LNCaP clone FGC (cell line): Measurements from ENCODE around the gene NEK9.

Experiments used
- DNase-seq: peaks from one replicate; pipeline ENCODE4 v3.0.0-alpha.2; 2011; ENCODE audit warnings: low read depth
- H3K4me3 ChIP-seq: 2 replicates; pipeline ENCODE4 v1.5.1; 2011; ENCODE audit warnings: mild to moderate bottlenecking, low read depth, low read length, control low read depth
- TF ChIP-seq, protein P1 (sequence below): IDR thresholded peaks from 2 replicates; pipeline ENCODE4 v1.5.1; 2012; ENCODE audit warnings: mild to moderate bottlenecking; ENCODE audit not compliant: control insufficient read depth, insufficient read depth; ENCODE audit errors: extremely low read depth

The NEK9 gene

DNA sequence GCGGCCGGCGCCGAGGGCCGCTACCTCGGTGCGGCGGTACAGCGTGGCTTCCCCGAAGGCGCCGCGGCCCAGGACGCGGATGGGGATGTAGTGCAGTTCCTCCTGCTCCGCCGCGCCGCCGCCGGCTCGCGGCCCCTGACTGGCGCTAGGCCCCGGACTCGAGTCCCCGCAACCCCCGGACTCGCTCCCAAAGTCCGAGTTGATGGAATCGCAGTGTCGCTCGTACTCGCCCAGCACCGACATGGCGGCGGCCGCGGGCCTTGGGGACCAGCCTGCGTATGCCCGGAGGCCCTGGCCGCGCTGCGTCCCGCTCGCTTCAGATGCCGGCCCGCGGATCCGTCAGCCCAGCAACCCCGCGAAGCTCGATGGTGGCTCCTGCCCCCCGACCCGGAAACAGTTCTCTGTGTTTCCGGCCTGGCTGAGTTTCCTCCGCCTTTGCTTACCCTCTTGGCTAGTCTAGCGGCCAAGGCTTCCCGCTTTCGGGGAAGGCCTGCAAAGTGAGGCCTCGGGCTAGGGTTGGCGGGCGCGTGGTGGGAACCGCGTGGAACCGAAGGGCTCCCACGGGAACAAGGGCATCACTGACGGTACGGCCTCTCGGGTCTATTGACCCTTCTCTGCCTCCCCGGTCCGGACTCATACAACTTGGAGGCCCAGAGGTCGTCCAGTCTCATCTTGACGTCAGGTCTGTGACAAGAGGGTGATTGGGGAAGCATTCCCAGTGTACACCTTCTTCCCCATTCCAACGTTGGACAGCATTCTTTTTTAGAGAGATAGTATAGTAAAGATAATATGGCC lies at the start of gene NEK9:
NEK9 (minus strand) TSS at position 370 of the 795 bp plus-strand sequence; CDS start at position 243, 127 bp downstream.
- H3K4me3 ChIP-seq, result peak within 1 kb of the TSS; percentile 87
- DNase-seq, result peak; percentile 76
- TF ChIP-seq, protein P1, sequence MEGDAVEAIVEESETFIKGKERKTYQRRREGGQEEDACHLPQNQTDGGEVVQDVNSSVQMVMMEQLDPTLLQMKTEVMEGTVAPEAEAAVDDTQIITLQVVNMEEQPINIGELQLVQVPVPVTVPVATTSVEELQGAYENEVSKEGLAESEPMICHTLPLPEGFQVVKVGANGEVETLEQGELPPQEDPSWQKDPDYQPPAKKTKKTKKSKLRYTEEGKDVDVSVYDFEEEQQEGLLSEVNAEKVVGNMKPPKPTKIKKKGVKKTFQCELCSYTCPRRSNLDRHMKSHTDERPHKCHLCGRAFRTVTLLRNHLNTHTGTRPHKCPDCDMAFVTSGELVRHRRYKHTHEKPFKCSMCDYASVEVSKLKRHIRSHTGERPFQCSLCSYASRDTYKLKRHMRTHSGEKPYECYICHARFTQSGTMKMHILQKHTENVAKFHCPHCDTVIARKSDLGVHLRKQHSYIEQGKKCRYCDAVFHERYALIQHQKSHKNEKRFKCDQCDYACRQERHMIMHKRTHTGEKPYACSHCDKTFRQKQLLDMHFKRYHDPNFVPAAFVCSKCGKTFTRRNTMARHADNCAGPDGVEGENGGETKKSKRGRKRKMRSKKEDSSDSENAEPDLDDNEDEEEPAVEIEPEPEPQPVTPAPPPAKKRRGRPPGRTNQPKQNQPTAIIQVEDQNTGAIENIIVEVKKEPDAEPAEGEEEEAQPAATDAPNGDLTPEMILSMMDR, result no peak

DNA sequence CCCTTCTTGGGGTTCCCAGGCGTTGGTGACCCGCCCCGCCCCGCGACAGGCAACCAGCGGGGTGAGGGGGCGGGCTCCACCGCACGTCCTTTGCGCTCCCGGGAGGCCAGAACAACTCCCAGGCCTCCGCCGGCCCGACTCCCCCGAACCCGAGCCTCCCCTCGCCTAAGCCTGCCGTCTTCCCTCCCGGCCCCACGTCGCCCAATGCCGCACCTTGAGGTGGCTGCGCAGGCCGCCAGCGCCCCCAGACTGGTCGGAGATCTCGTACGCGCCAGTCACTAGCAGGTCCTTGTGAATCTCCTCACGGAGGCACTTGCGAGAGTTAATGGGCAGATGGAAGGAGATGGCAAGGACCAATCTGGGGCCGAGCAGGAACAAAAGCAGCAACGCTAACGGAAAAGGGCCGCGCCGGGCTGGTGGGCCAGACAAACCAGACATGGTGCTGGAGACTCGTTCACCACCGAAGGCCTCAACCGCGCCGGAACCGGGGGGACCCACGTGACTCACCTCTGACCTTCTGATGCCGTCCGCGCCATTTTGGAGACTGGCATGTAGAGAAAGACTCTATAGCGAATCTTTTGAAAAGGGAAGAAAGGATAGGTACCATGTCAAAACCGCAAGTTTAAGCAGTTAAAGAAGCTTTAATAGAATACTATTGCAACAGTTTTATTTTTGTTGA lies 49.4 kb upstream of the NEK9 start, which contains the start of gene TMED10:
TMED10 (minus strand) TSS at position 471 of the 679 bp plus-strand sequence; CDS start at position 438, 33 bp downstream.
- H3K4me3 ChIP-seq, result peak within 1 kb of the TSS; percentile 93
- TF ChIP-seq, protein P1, result no peak
- peak; percentile 69 for DNase-seq

DNA sequence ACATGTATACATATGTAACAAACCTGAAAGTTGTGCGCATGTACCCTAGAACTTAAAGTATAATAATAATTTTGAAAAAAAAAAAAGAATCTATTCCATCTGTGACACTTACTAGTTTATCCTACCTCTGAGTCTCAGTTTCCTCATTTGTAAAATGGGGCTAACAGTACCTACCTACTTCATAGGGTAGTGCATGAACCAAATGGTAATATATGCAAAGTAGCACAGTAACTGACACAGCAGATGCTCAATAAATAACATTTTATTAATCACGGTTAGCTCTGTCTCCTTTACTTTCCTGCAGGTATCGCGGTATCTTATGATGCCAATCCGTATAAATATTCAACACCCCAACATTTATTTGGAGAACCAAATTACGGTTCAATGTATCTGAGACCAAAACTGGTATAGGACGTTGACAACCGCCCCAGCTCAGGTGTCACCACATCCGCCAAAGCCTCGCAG lies 48.9 kb upstream of the NEK9 start:
- TF ChIP-seq, protein P1, result no peak
- no peak for DNase-seq
- peak overlapping the region; percentile 93 for H3K4me3 ChIP-seq

DNA sequence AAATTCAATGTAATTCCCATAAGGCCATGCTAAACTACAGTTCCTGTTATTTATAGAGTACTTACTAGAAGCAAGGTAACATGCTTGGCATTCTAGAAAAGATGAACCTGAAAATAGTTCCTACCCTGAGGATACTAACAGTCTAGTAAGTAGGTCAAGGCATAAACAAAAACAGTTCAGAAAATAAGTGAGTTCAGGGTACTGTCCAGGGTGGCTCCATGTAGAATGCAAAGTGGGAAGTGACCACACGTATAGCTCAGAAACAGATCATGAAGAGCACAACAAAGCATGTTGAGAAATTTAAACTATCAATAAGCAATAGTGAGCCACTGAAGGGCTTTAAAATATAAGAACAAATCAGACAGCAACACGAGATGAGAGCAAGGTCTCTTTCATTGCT lies 47.2 kb upstream of the NEK9 start:
- TF ChIP-seq, protein P1, result no peak
- H3K4me3 ChIP-seq, result peak overlapping the region; percentile 93
- DNase-seq, result no peak

DNA sequence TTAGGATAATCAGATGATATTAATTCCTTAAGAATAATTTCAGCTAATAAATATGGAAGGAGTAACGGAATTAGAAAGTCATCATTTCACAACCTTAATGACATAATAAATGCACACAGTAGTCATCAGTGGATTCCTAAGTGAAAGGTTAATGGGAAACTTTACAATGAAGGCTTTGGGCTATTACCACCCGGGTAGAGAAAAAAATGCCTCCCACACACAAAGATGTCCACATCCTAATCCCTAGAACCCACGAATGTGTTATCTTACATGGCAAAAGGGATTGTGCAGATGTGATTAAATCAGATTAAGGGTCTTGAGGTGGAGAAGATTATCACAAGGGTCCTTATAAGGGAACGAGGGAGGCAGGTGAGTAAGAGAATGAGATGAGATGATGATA lies 43.9 kb upstream of the NEK9 start:
- no peak overlapping the region for H3K4me3 ChIP-seq
- TF ChIP-seq, protein P1, result no peak
- DNase-seq, result no peak

DNA sequence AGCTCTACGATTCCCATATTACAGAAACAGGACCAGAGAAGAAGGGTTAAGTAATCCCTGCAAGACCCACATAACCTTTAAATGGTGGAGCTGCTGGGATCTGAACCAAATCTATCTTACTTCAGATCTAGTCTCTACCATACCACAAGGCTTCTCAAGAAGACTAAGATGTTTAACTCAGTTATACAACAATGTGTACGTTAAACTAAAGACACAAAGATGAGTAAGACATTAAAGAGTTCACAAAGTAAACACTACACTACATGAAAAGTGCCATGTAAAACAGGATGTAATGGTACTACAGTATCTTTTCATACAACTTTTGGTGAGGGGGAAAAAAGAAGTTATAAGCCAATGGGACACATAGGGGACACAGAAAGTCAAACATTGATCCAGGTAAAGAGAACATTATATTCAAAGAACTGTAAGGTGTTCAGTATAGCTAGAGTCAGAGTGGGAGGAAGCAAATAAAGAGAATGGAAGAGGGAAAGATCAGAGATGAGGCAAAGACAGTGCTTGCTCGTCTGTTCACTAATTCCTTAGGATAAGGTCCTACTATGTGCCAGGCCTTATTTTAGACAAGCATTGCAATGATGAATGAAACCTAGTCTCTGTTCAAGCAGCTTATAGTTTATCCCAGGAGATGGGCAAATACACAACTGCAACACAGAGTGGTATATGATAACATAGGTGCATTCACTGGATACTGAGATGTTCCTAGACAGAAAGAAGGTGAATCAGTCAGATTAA lies 41.9 kb upstream of the NEK9 start:
- DNase-seq, result no peak
- TF ChIP-seq, protein P1, result no peak
- H3K4me3 ChIP-seq, result no peak overlapping the region
